ENCODE data around the gene RNF6.

RNF6 gene

GRCh38 chr13:26225896-26226617 lies 3.9 kb upstream of the RNF6 start:
- no peak for DNase-seq

GRCh38 chr13:26222520-26223046 lies 469 bp upstream of the RNF6 start:
- DNase-seq, result no peak

GRCh38 chr13:26221399-26221720 lies 754 bp downstream of the RNF6 start:
- DNase-seq, result no peak

DNA sequence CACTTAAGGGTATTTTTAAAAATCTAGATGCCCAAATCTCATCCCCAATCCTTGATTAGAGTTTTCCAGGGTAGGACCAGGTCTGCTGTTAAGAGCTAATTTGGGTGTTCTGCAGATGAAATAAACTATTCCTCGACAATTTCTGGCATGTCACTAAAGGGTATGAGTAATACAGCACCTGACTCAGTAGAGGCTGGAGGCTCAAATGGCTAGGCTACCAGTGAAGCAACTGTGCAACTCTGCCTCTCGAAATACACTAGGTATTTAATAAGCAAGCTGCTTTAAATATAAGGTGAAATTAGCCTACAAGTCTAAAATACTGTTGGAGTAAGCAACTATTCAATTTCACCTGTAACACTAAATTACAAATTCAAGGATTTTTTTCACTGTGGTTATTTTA lies 1.5 kb downstream of the RNF6 start:
- DNase-seq, result no peak

DNA sequence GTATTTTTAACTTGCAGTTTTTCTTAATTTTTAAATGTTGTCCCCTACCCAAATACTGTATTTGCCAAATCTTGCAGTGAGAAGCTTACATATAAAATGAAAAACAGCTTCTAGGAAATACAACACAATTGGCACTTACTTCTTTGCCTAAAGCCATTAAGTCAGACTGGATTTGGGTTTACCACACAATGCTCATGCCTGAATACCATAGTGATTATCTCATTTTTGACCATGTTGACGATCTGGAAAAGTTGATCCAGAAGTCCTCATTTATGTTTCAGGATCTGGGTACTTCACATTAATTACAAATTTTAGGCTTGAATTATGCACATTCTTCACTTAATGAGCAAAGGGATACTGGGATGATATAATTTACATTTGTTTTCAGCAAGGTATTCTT lies 2.4 kb downstream of the RNF6 start:
- no peak for DNase-seq

DNA sequence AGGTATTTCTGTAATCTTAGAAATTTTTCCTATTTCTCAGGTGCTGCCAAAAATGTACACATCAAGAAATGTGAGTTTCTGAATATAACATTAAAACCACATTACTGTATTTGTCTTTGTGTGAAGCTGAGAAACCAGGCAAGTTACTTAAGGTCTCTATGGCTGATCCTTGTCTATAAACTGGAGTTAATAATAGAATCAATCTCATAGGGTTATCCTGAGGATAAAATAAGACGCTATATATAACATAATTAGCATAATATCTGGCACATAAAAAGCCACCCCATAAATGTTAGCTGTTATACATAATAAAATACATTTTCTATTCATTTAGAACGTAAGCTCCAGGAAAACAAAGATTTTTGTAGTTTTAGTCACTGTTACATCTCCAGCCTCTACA lies 6.1 kb downstream of the RNF6 start:
- DNase-seq, result no peak

- no peak for DNase-seq
These were observed 8.1 kb downstream of the RNF6 start for GRCh38 chr13:26213982-26214381.

DNA sequence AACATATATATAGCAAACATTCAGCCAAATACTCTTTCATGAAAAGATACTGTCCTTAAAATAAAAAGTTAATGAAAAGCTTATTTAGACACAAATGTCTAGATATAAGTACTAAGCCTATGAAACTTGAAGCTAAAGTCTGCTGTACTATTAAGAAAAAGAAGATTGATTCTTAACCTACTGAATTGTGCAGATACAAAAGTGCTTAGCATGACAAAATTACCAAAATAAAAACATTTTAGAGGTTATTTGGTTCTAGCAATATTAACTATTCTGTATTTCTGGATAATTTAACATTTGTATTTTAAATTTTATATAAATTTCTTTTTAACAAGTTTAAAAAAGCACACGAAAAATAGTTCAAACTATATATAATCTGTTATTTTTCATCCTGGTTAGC lies 8.8 kb downstream of the RNF6 start:
- no peak for DNase-seq

DNA sequence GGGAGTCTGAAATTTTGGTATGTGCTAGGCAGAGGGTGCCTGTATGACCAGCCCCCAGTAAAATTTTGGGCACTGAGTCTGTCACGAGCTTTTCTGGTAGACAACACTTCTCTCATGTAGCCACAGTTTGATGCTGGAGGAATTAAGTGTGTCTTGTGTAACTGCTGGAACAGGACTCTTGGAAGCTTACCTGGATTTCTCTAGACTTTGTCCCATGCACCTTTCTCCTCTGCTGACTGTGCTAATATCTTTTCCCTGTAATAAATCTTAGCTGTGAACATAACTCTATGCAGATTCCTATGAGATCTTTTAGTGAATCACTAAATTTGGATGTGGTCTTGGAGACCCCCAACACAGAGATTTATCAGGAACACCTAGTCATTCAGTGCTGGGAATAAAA lies 13.8 kb downstream of the RNF6 start:
- no peak for DNase-seq

DNA sequence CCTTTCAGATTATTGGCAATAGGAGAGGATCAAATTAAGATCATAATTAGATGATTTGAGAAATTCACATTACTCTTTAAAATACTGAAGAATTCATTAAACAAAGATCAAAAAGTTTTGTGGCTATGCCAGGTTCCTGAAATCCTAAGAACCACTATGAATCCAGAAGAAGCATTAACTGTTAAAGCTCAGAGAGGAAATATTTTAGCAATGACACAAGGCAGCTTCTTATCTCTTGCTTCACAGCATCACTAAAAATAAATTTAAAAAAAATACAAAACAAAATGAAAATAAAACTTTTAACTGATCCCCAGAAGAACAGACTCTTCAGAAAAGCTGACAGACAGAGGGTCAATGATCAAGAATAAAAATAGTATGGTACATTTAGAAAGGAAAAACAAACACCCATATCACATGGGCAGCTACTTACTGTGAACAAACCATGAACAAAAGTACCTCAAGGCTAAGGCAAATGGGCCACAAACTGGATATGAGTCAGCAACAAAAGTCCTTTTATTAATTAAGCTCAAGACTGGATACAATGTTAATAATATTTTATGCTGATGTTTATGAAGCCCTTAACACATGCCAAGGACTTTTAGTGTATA lies 19.6 kb downstream of the RNF6 start:
- no peak for DNase-seq

DNA sequence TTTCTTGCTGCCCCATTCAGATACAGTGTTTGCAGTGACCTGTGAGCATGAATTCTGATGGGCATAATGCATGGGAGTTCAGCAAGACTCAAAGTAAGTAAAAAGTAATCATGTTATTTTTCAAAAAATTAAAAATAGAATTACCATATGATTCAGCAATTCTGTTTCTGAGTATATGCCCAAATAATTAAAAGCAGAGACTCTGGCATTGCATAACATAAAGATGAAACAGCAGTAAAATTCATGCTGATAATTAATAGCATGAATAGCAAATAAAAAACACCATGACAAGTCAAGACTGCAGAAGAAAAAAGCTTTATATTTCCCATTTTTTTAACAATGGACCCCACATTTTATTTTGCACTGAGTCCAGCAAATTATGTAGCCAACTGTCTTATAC lies 21.3 kb downstream of the RNF6 start:
- DNase-seq, result no peak

- DNase-seq, result no peak
These were observed 24.0 kb downstream of the RNF6 start for GRCh38 chr13:26198116-26198515.

- no peak for DNase-seq
These were observed 24.8 kb downstream of the RNF6 start for GRCh38 chr13:26197298-26197697.

DNA sequence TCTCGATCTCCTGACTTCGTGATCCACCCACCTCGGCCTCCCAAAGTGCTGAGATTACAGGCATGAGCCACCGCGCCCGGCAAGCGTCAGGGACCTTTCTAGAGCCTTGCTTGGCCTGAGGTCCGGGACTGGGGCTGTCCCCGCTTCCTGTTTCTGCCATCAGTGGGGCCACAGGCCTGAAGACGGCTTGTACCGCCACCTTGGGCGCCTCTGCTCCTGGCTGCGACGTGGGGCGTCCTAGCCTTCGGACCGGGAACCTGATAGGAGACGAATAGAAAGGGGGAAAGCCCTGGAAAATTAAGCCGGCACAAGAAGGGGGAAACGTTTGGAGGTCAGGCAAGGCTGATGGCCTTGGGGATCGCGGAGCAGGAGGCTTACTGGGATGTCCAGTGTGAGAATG lies 35.1 kb downstream of the RNF6 start:
- peak in 2 of 5 donors; percentile 3 to 5 for DNase-seq

DNA sequence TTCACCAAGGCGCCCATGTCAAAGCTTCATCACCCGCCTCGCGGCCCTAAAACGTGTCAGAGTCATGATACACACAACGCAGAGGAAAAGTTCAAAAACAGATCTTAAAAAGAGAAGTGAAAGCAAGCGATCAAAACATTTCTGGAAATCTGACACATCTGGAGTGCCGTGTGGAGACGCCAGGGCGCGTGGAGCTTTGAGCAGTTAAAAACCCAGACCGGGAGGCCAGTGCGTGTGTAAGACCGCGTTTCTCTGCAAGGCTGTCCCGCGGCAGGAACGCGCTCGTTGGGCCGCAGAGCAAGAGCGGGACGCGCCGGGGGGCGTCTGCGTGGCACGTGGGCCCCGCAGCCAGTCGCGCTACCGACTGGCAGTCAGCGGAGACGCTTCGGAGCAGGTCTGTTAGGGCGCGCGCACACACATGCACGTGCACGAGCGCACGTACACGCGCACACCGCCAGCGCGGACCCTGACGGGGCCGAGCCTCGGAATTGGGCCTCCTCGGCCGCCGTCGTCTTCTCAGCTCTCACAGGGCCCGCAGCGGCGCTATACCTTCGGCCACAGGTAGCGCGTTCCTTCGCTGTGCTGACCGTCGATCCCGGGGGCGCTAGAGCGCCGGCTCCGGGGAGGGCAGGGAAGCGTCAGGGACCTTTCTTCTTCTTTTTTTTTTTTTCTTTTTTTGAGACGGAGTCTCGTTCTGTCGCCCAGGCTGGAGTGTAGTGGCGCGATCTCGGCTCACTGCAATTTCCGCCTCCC lies 35.8 kb downstream of the RNF6 start:
- DNase-seq, result peak; percentile 84 to 95 (median 87)

GRCh38 chr13:26185720-26186117 lies 36.4 kb downstream of the RNF6 start:
- no peak for DNase-seq

GRCh38 chr13:26184791-26185250 lies 37.3 kb downstream of the RNF6 start:
- peak; percentile 26 to 74 (median 62) for DNase-seq

DNA sequence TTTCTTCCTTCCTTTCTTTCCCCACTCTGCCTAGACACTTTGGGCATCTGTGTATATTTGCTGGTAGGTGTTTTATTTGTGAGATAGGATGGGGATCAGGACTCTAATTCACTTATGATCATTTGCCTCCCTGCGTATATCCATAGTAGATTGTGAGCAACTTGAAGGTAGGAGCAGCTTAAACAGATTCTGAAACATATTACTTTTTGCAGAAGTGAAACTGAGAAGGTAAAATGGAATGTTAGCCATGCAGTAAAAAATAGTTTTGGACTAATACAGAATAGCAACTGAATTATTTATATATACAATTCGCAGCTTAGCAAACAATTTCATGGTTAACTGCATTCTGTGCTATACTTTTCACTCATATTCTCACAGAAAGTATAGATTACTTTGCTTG lies 38.7 kb downstream of the RNF6 start:
- no peak for DNase-seq

DNA sequence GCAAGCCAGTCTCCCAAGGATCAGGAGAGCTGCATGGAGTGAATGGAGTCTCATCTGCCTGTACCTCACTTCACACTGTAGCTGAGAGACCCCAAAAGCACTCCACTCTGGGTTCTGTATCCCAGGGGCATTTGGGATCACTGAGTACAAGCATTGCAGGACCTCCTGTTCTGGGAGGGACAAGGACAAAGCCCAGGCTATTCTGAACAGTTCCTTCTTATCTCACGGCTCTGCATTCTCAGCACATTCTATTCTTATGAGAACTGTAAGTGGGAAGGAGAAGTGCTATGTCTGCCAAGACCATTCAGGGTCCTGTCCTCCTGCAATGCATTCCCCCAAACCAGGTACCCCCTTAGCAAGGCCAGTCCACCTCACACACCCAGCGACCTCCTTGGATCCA lies 42.8 kb downstream of the RNF6 start:
- DNase-seq, result no peak

DNA sequence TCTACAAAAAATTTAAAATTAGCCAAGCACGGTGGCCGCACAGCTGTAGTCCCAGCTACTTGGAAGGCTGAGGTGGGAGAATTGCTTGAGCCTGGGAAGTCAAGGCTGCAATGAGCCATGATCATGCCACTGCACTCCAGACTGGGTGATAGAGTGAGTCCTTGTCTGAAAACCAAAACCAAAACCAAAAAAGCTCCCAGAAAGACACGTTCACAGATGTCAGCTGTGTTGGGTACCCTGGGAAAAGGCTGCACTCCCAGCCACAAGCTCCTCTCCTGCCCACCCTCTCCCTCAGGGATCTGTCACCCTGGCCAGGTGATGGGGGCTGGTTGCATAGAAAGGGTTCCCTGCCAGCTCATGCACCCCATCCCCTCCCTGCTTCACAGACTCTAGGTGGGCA lies 53.3 kb downstream of the RNF6 start:
- DNase-seq, result no peak

GRCh38 chr13:26168237-26168814 lies 53.8 kb downstream of the RNF6 start:
- DNase-seq, result no peak

DNA sequence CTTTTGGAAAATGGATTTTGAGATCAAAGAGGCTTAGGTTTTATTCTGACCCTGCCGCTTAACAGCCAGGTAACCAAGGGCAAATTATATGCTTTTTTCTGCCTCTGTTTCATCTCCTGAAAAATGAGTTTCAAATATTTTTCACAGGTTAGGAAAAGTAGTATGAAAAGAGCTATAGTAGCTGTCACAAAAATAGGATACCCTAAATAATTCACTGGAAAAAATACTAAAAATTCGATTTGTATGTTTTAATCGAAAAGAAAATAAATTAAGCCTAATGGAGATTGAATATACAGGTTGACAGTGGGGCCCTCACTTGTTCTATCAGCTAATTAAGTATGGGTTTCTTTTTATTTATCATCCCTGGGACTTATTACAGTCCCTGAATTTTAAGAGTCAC lies 58.3 kb downstream of the RNF6 start:
- DNase-seq, result no peak
